Hepatocyte (in vitro differentiated cells): ENCODE results near the gene RAB41. TPM values are rescaled to one million over a fixed set of nuclear protein-coding genes. Genes with fewer than 3 reads are reported as not detected.

Experiments
- DNase-seq: peaks from one replicate; pipeline ENCODE4 v3.0.0-alpha.2; 2016; ENCODE audit warnings: low spot score
- H2AFZ ChIP-seq: fragments of 200-600 bp; sonication (generic); 2 replicates; pipeline ENCODE4 v1.6.0; 2016; ENCODE audit warnings: antibody characterized with exemption, mild to moderate bottlenecking
- H3K27ac ChIP-seq: fragments of 200-600 bp; sonication (generic); 2 replicates; pipeline ENCODE4 v1.5.1; 2016; ENCODE audit warnings: mild to moderate bottlenecking
- H3K27me3 ChIP-seq: fragments of 200-600 bp; sonication (generic); 2 replicates; pipeline ENCODE4 v1.6.1; 2016
- H3K36me3 ChIP-seq: fragments of 200-600 bp; sonication (generic); replicated peaks from 2 replicates; pipeline ENCODE4 v1.5.1; 2016; ENCODE audit warnings: low read depth; ENCODE audit not compliant: insufficient read depth
- H3K4me1 ChIP-seq: fragments of 200-600 bp; sonication (generic); 2 replicates; pipeline ENCODE4 v1.5.1; 2016; ENCODE audit warnings: mild to moderate bottlenecking, moderate library complexity; ENCODE audit not compliant: insufficient read depth
- H3K4me2 ChIP-seq: fragments of 200-600 bp; sonication (generic); 2 replicates; pipeline ENCODE4 v1.6.0; 2016
- H3K4me3 ChIP-seq: fragments of 200-600 bp; sonication (generic); 2 replicates; pipeline ENCODE4 v1.5.1; 2016; ENCODE audit warnings: mild to moderate bottlenecking
- H3K79me2 ChIP-seq: fragments of 200-600 bp; sonication (generic); 2 replicates; pipeline ENCODE4 v1.6.0; 2017; ENCODE audit warnings: mild to moderate bottlenecking
- H3K9me2 ChIP-seq: fragments of 200-600 bp; sonication (generic); replicated peaks from 2 replicates; pipeline ENCODE4 v1.6.0; 2017; ENCODE audit warnings: mild to moderate bottlenecking; ENCODE audit not compliant: insufficient read depth
- H3K9me3 ChIP-seq: fragments of 200-600 bp; sonication (generic); 2 replicates; pipeline ENCODE4 v1.5.1; 2016; ENCODE audit warnings: low read depth, mild to moderate bottlenecking
- H4K20me1 ChIP-seq: fragments of 200-600 bp; sonication (generic); 2 replicates; pipeline ENCODE4 v1.6.0; 2016; ENCODE audit warnings: mild to moderate bottlenecking; ENCODE audit not compliant: insufficient read depth, poor library complexity, severe bottlenecking
- EZH2 ChIP-seq: fragments of 200-600 bp; sonication (generic); IDR thresholded peaks from 2 replicates; pipeline ENCODE4 v1.6.1; 2016; ENCODE audit warnings: antibody characterized with exemption, mild to moderate bottlenecking, borderline replicate concordance
- EZH2phosphoT487 ChIP-seq: fragments of 200-600 bp; sonication (generic); IDR thresholded peaks from one replicate; pipeline ENCODE4 v1.6.1; 2018; ENCODE audit warnings: antibody characterized with exemption, mild to moderate bottlenecking, low read depth, moderate library complexity; ENCODE audit not compliant: unreplicated experiment, severe bottlenecking
- WGBS: methylation state at CpG from one replicate; pipeline ENCODE4 v1.1.6; 2016; ENCODE audit warnings: low lambda C conversion rate; ENCODE audit errors: missing lambda C conversion rate; 5-methylcytosine and 5-hydroxymethylcytosine counted together
- polyA plus RNA-seq: library from polyadenylated mRNA; unstranded; fragments of >200 nt; fragmentation: Nextera tagmentation; extraction: Ambion mirVana; gene quantifications from 2 replicates; pipeline ENCODE4 v1.2.1, GENCODE V29; 2016
- small RNA-seq: library from RNA; depleted of rRNA; stranded (forward); fragments of <200 nt; gene quantifications from one replicate; pipeline ENCODE3, GENCODE V24; 2014
- total RNA-seq: library from RNA; depleted of rRNA; stranded (reverse); fragments of >200 nt; gene quantifications from 2 replicates; pipeline ENCODE4 v1.2.3, GENCODE V29; 2014
- TF ChIP-seq, protein P1 (sequence below): fragments of 200-600 bp; sonication (generic); IDR thresholded peaks from 2 replicates; pipeline ENCODE4 v1.5.1; 2016; ENCODE audit warnings: antibody characterized with exemption, mild to moderate bottlenecking; ENCODE audit not compliant: poor library complexity

Gene RAB41
- total and polyA plus RNA-seq, 2 experiments from 2014 or later = not detected

DNA sequence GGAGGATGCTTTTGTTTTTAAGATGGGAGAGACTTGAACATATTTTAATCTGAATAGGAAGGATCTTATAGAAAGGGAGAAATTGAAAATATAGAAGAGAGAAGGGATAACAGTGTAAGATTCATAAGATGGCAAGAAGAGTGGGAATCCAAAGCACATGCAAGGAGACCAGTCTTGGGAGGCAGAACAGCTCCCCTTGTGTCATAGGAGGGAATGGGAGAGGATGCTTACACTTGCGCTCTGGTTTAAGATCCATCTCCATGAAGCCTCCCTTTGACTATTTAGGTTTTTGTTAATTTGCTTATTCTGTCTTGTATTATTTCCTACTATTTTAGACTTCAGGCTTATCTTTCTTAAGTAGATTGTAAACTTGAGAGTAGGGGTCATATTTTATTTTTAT lies 50.6 kb downstream of the RAB41 start:
- Histone ChIP-seq H3K4me3 (no peak overlapping the region), H3K27ac (no peak overlapping the region), H3K4me2 (no peak overlapping the region), H3K9me3 (no peaks in the 10 kb centered on the region), H2AFZ (no peak overlapping the region), H3K9me2 (no peaks in the 10 kb centered on the region), H3K36me3 (no peaks in the 10 kb centered on the region), H3K27me3 (no peaks in the 10 kb centered on the region), H3K4me1 (no peaks in the 10 kb centered on the region), H4K20me1 (no peaks in the 10 kb centered on the region), H3K79me2 (no peaks in the 10 kb centered on the region)
- WGBS = 96% methylated on average over 1 of the region's 1 CpG
- TF ChIP-seq EZH2 (no peak), EZH2phosphoT487 (no peak)
- TF ChIP-seq, protein P1, sequence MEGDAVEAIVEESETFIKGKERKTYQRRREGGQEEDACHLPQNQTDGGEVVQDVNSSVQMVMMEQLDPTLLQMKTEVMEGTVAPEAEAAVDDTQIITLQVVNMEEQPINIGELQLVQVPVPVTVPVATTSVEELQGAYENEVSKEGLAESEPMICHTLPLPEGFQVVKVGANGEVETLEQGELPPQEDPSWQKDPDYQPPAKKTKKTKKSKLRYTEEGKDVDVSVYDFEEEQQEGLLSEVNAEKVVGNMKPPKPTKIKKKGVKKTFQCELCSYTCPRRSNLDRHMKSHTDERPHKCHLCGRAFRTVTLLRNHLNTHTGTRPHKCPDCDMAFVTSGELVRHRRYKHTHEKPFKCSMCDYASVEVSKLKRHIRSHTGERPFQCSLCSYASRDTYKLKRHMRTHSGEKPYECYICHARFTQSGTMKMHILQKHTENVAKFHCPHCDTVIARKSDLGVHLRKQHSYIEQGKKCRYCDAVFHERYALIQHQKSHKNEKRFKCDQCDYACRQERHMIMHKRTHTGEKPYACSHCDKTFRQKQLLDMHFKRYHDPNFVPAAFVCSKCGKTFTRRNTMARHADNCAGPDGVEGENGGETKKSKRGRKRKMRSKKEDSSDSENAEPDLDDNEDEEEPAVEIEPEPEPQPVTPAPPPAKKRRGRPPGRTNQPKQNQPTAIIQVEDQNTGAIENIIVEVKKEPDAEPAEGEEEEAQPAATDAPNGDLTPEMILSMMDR = no peak
- no peak for DNase-seq

Small RNA genes within 50 kb of the gene (small RNA-seq; reads per million reads assigned to genes)
- not detected for gene RNA5SP507

Other genes with a start within 250 kb of the RAB41 start
- gene AWAT2, start 232.2 kb upstream of the RAB41 start, total RNA-seq = not detected in 2 replicates
- not detected in 2 replicates for gene AWAT2, start 232.2 kb upstream of the RAB41 start, polyA plus RNA-seq
- not detected in 2 replicates for gene OTUD6A, start 219.7 kb upstream of the RAB41 start, total RNA-seq
- gene OTUD6A, start 219.7 kb upstream of the RAB41 start, polyA plus RNA-seq = not detected in 2 replicates
- 61.6 and 72.0 TPM in 2 replicates for gene IGBP1, start 148.7 kb upstream of the RAB41 start, total RNA-seq
- gene IGBP1, start 148.7 kb upstream of the RAB41 start, polyA plus RNA-seq = 26.8 and 30.2 TPM in 2 replicates
- gene DGAT2L6, start 104.7 kb upstream of the RAB41 start, total RNA-seq = not detected in 2 replicates
- 0.16 TPM in 1 of 2 replicates, not detected in the other for gene DGAT2L6, start 104.7 kb upstream of the RAB41 start, polyA plus RNA-seq
- gene AWAT1, start 47.5 kb upstream of the RAB41 start, total RNA-seq = not detected in 2 replicates
- not detected in 2 replicates for gene AWAT1, start 47.5 kb upstream of the RAB41 start, polyA plus RNA-seq
- gene P2RY4, start 22.0 kb upstream of the RAB41 start, total RNA-seq = 0.87 and 3.3 TPM in 2 replicates
- 2.0 TPM in 2 replicates for gene P2RY4, start 22.0 kb upstream of the RAB41 start, polyA plus RNA-seq
- gene ARR3, start 13.8 kb upstream of the RAB41 start, total RNA-seq = not detected in 2 replicates
- not detected in 2 replicates for gene ARR3, start 13.8 kb upstream of the RAB41 start, polyA plus RNA-seq
- gene PDZD11, start 7.8 kb downstream of the RAB41 start, total RNA-seq = 37.6 and 38.8 TPM in 2 replicates
- gene PDZD11, start 7.8 kb downstream of the RAB41 start, polyA plus RNA-seq = 52.5 and 57.6 TPM in 2 replicates
- gene KIF4A, start 7.9 kb downstream of the RAB41 start, total RNA-seq = 4.8 and 6.4 TPM in 2 replicates
- 4.0 and 4.2 TPM in 2 replicates for gene KIF4A, start 7.9 kb downstream of the RAB41 start, polyA plus RNA-seq
- gene GDPD2, start 141.1 kb downstream of the RAB41 start, total RNA-seq = 1.6 TPM in 2 replicates
- 2.2 and 2.3 TPM in 2 replicates for gene GDPD2, start 141.1 kb downstream of the RAB41 start, polyA plus RNA-seq
- 17.7 and 28.5 TPM in 2 replicates for gene DLG3, start 162.7 kb downstream of the RAB41 start, total RNA-seq
- gene DLG3, start 162.7 kb downstream of the RAB41 start, polyA plus RNA-seq = 9.6 and 13.5 TPM in 2 replicates